Measurements from ENCODE around the gene CKAP2L. TPM values are rescaled to one million over a fixed set of nuclear protein-coding genes. Genes with fewer than 3 reads are reported as not detected.

The CKAP2L gene
- total RNA-seq, 1 experiment from 2014 or later: 7.1 TPM

DNA sequence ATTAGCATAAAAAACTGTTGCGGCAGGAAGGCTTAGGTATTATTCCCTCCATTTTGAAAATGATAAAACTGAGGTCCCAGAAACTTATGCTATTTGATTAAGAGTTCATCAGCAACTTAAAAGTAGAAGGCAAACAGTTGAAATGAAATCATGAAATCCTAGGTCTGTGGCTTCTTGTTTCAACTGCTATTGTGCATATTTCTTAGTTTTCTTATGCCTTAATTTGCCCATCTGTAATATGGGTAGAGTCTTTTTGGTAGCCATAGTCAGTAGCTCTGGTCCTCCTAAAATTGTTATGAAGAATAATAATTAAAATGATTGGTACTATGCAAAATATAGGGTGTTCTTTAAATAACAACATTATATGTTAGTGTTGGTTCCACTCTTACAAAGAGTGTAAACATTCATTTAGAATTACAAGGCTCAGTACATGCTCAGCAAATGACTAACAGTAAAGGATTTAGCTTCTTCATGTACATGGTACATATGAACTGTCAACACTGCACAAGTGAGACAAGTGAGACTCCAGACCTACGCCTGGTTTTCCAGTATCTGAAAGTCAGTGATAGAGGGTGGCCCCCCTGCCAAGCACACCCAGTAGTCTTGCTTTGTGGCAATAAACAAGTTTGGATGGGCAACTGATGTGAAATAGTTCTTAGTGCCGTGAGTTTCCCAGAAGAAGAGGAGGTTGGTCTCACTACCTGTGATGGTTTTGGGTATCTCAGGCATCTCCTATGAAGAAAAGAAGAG lies 10.3 kb upstream of the CKAP2L start:
- in situ Hi-C loops (cut with HindIII; ENCODE audit: low pct_unique_long_range_greater_than_20kb, low sequenced_read_pairs): loop anchor here (25.0 kb wide), 1 partner anchor 113 kb away; no protein-coding TSS in a partner anchor
- no peak for DNase-seq (ENCODE audit: low read depth, low spot score)

DNA sequence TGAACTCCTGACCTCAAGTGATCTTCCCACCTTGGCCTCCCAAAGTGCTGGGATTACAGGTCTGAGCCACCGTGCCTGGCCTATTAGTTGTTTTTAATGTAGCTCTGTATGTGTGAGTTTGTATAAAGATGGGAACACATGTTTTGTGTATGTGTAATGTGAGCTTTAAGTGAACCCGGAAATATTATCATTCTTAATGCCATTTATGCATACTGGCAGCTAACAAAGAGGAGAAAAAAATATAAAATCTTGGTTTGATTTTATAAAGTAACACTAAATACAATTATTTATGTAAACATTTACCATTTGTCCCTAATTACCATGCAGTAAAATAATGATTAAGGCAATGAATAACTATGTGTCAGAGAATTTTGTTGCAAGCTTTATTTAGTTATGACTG lies 9.1 kb upstream of the CKAP2L start:
- in situ Hi-C loops (cut with HindIII; ENCODE audit: low pct_unique_long_range_greater_than_20kb, low sequenced_read_pairs): loop anchor here (25.0 kb wide), 1 partner anchor 114 kb away; no protein-coding TSS in a partner anchor
- DNase-seq (ENCODE audit: low read depth, low spot score): no peak

DNA sequence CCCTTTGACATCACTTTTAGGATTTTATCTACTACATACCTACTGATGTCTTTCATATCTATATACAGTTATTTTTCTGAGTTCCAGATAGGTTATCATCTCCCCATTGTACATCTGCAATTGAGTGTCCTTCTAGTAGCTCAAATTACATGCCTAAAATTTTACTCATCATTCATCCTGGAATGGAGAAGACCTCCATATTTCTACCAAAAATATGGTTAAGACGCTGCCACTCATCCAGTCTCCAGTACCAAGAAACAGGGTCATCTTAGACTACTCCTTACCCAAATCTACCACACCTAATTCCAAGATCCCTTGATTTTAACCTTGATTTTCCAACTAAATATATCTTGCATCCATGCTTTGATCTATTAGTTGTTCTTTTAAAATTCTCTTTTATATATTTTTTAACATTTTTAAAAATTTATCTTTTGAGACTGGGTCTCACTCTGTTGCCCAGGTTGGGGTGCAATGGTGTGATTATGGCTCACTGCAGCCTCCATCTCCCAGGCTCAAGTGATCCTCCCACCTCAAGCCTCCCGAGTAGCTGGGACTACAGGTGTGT lies 8.6 kb upstream of the CKAP2L start:
- in situ Hi-C loops (cut with HindIII; ENCODE audit: low pct_unique_long_range_greater_than_20kb, low sequenced_read_pairs): loop anchor here (25.0 kb wide), 1 partner anchor 114 kb away; no protein-coding TSS in a partner anchor
- DNase-seq (ENCODE audit: low read depth, low spot score): no peak

DNA sequence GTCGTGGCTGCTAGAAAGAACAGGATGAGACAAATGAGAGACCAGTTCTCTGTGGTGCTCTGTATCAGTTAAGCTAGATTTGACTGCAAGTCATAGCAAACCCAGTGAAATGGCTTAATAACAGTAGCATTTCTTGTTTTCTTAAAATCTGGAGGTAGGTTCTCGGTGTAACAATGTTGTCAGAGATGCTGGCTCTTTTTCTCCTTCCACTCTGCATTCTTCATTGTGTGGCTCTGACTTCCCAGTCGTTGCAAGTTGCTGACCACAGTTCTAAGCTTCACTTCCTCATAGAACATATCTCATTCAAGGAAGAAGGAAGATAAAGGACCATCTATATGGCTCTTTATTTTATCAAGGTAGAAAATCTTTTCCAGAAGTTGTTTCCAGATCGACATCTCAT lies 7.9 kb upstream of the CKAP2L start:
- in situ Hi-C loops (cut with HindIII; ENCODE audit: low pct_unique_long_range_greater_than_20kb, low sequenced_read_pairs): loop anchor here (25.0 kb wide), 1 partner anchor 115 kb away; no protein-coding TSS in a partner anchor

DNA sequence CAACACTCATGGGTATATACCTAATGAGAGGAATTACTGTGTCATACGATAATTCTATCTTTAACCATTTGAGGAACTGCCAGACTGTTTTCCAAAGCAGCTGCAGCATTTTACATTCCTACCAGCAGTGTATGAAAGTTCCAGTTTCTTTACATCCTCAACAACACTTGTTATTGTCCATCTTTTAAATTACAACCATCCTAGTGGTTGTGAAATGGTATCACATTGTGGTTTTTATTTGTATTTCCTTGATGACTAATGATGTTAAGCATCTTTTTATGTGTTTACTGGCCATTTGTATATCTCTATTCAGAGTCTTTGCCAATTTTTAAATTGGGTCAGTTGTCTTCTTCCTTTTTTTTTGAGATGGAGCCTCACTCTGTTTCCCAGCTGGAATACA lies 4.0 kb upstream of the CKAP2L start:
- in situ Hi-C loops (cut with HindIII; ENCODE audit: low pct_unique_long_range_greater_than_20kb, low sequenced_read_pairs): loop anchor here (25.0 kb wide), 1 partner anchor 119 kb away; no protein-coding TSS in a partner anchor
- DNase-seq (ENCODE audit: low read depth, low spot score): peak; percentile 19

More for the DNA sequence above, 7.9 kb upstream of the CKAP2L start:
- DNase-seq (ENCODE audit: low read depth, low spot score): no peak

DNA sequence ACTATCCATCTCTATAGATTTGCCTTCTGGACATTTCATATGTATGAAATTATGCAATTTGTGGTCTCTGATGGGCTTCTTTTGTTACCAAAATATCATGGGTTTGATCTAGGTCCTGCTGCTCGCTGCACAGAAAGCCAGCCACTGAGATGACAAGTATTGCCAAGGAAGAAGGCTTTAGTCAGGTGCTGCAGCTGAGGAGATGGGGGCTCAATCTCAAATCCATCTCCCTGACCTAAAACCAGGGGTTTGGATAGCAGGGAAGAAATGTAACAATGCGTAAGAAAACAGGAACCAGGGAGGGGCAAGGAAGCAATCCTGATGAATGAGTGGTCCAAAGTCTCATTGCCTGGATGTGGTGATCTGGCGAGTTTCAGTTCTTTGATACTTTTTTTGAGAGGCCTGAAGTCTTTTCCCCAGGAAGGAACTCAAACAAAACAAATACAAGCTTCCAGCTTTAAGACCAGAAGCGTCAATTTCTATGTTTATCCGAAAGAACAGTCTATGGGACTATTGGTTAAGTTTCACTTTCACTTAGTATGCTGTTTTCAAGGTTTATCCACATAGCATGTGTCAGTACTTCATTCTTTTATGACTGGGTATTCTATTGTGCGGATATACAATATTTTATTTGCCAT lies 3.4 kb upstream of the CKAP2L start:
- DNase-seq (ENCODE audit: low read depth, low spot score): no peak
- in situ Hi-C loops (cut with HindIII; ENCODE audit: low pct_unique_long_range_greater_than_20kb, low sequenced_read_pairs): loop anchor here (25.0 kb wide), 1 partner anchor 119 kb away; no protein-coding TSS in a partner anchor

DNA sequence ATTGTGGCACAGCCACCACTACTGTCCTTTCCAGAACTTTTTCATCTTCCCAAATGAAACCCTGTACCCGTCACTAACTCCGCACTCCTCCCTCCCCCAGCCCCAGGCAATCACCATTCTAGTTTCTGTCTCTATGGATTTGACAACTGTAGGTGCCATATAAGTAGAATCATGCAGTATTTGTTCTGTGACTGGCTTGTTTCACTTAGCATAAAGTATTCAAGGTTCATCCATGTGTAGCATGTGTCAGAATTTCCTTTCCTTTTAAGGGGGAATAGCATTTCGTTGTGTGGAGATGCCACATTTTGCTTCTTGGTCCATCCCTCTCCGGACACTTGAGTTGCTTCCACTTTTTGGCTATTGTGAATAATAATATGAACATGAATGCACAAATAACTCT lies 842 bp upstream of the CKAP2L start:
- no peak for DNase-seq (ENCODE audit: low read depth, low spot score)
- in situ Hi-C loops (cut with HindIII; ENCODE audit: low pct_unique_long_range_greater_than_20kb, low sequenced_read_pairs): loop anchor here (25.0 kb wide), 1 partner anchor 122 kb away; no protein-coding TSS in a partner anchor

DNA sequence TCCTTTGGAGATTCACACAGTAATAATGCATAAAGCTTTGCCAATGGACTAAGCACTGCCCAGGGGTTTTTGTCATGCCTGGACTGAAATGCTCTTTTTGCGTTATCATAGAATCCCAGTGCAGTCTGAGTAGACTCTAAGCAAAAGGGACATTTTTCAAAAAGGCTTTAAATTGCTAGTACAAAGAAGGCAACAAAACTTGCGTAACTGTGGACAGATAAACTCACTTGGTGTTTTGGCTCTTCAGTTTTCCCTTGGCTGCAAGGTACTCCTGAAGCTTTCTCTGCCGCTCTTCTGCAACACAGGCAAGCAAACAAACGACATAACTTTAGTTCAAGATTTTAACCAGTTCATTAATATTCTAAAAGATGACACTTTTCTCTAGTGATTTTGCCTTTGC lies 2.1 kb downstream of the CKAP2L start:
- DNase-seq (ENCODE audit: low read depth, low spot score): no peak
- in situ Hi-C loops (cut with HindIII; ENCODE audit: low pct_unique_long_range_greater_than_20kb, low sequenced_read_pairs): loop anchor here (25.0 kb wide), 1 partner anchor 125 kb away; no protein-coding TSS in a partner anchor

DNA sequence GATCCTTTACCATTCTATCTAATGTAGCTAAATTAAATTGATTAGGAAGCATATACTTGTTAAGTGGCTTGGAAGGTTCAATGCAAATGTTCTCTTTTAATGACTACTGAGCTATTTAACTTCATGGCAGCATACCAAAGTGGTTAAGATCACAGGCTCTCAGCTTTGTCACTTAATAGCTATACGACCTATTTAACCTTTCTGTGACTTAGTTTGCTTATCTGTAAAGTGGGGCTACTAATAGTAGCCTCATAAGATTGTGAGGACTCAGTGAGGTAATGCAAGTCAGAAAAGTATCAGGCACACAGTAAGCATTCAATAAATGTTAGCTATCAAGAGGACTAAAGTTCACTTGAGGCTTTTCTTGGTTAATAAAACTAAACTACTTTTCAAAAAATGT lies 4.3 kb downstream of the CKAP2L start:
- DNase-seq (ENCODE audit: low read depth, low spot score): no peak
- in situ Hi-C loops (cut with HindIII; ENCODE audit: low pct_unique_long_range_greater_than_20kb, low sequenced_read_pairs): loop anchor here (25.0 kb wide), 1 partner anchor 127 kb away; no protein-coding TSS in a partner anchor

DNA sequence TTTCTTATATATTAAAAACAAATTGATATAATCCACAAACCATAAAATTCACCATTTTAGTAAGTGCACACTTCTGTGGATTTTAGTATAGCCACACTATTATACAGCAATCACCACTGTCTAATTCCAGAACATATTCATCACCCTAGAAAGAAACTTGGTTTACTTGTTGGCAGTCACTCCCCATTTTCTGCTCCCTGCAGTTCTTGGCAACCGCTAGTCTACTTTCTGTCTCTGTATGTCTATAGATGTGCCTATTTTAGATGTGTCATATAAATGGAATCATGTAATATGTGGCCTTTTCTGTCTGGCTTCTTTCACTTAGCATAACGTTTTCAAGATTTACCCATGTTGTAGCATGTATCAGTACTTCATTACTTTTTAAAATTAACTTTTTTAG lies 5.7 kb downstream of the CKAP2L start:
- DNase-seq (ENCODE audit: low read depth, low spot score): no peak
- in situ Hi-C loops (cut with HindIII; ENCODE audit: low pct_unique_long_range_greater_than_20kb, low sequenced_read_pairs): loop anchor here (25.0 kb wide), 1 partner anchor 129 kb away; no protein-coding TSS in a partner anchor

DNA sequence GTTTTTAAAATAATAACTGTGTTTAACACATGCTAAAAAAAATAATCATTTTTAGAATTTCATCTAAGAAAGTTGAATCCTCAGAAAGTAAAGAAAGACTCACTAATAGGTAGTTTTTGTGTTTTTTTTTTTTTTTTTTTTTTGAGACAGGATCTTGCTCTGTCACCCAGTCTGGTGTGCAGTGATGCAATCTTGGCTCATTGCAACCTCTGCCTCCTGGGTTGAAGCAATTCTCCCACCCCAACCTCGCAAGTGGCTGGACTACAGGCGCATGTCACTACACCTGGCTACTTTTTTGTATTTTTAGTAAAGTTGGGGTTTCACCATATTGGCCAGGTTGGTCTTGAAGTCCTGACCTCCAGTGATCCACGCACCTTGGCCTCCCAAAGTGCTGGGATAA lies 7.1 kb downstream of the CKAP2L start:
- no peak for DNase-seq (ENCODE audit: low read depth, low spot score)
- in situ Hi-C loops (cut with HindIII; ENCODE audit: low pct_unique_long_range_greater_than_20kb, low sequenced_read_pairs): loop anchor here (25.0 kb wide), 1 partner anchor 130 kb away; no protein-coding TSS in a partner anchor

DNA sequence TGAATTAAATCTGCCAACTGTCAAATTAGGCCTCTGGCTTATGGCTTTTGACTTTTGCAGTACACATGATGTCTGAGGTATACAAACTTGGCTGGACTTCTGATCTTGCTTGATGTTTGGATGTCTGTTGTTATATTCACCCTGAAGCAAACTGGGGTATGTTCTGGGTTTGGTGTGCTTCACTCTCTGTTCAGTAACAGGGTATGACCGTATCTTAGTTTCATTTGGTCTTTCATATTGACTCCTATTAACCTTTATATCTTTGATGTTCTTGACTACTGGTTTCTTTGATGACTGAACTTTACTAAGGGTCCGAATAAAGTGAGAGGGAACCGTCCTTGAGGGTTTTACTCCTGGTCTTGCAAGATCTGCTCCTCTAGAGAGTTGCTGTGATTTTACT lies 8.2 kb downstream of the CKAP2L start:
- DNase-seq (ENCODE audit: low read depth, low spot score): no peak
- in situ Hi-C loops (cut with HindIII; ENCODE audit: low pct_unique_long_range_greater_than_20kb, low sequenced_read_pairs): loop anchor here (25.0 kb wide), 1 partner anchor 131 kb away; no protein-coding TSS in a partner anchor

DNA sequence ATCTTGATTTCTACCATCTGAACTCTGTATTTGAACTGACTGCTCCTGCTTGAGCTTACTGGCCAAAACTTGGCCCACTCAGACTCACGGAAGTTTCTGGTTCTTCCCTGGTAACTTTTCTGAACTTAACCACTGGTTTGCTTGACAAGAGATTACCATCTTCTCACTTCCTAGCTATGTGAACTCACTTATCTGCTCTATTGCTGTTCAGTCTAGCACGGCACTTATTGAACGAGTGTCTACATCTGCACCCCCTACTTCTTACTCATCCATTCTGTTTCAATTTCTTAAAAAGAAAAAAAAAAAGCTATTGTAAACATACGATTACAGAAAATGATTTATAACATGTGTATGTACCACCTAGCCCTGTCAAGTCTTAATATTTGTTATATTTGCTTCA lies 9.0 kb downstream of the CKAP2L start:
- in situ Hi-C loops (cut with HindIII; ENCODE audit: low pct_unique_long_range_greater_than_20kb, low sequenced_read_pairs): loop anchor here (25.0 kb wide), 1 partner anchor 132 kb away; no protein-coding TSS in a partner anchor
- no peak for DNase-seq (ENCODE audit: low read depth, low spot score)

DNA sequence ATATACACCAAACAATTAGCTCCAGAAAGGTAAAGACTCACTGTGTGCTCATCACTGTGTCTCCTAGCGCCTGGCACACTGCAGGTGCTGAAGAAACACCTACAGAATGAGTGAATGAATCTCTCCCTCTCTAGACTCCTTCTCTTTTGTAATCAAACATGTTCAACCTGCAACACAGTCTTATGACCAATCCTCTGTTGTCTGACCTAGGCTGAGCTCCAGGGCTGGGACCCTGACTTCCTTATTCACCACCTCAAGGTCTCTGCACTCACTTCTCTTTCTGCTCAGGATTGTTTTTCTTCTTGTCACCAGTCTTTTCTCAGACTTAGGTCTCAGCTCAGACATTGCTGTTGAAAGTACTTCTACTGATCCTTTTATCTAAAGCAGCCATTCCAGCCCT lies 9.8 kb downstream of the CKAP2L start:
- no peak for DNase-seq (ENCODE audit: low read depth, low spot score)
- in situ Hi-C loops (cut with HindIII; ENCODE audit: low pct_unique_long_range_greater_than_20kb, low sequenced_read_pairs): loop anchor here (25.0 kb wide), 1 partner anchor 133 kb away; no protein-coding TSS in a partner anchor

DNA sequence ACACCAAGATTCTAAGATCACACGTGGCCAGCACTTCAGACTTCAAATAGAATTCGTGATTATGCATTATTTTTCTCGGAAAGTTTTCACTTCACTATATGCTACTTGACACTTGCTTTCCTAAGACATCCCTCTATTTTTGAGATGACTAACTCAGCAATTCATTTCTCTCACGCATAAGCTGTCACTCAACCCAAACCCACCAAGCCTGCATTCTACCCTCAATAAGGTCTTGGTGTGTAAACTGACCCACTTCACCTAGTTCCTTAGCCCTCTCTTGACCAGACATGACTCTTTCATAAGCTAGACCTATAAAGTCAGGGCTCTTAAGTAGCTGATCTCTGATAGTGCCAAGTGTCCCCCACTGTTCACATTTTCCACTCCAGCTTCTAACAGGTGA lies 11.7 kb downstream of the CKAP2L start:
- no peak for DNase-seq (ENCODE audit: low read depth, low spot score)
- in situ Hi-C loops (cut with HindIII; ENCODE audit: low pct_unique_long_range_greater_than_20kb, low sequenced_read_pairs): loop anchor here (25.0 kb wide), 1 partner anchor 135 kb away; no protein-coding TSS in a partner anchor

DNA sequence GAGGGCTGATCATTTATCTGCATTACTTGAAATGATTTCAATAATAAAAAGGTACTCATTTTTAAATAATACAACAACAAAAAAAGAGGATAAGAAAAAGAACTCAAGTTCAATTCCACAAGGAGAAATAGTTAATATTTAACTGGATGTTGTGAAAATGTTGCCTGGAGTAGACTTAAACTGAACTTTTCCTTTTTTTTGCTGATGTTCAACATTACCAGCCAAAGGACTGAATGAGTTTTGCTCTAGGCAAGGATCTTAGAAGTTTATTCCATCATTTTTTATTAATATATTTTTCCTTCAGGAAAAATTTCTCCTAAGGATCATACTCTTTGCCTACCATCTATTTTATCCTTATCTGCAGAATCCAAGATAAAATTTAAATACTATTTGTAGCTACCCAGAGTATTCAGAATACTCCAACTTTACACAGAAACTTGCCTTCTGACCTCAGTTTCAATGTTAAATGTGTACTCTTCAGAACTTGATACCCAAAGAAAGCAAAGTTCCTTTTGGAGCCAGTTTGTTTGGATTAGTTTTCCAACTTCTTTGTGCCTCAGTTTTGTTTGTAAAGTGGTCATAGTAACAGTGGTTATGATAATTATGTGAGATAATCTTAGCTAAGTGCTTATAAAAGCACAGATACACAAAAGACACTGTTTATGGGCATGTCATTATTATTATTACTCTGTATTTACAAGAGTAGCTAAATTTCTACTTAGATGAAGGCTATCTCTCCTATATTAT lies 12.8 kb downstream of the CKAP2L start:
- in situ Hi-C loops (cut with HindIII; ENCODE audit: low pct_unique_long_range_greater_than_20kb, low sequenced_read_pairs): loop anchor here (25.0 kb wide), 1 partner anchor 136 kb away; no protein-coding TSS in a partner anchor
- DNase-seq (ENCODE audit: low read depth, low spot score): no peak

DNA sequence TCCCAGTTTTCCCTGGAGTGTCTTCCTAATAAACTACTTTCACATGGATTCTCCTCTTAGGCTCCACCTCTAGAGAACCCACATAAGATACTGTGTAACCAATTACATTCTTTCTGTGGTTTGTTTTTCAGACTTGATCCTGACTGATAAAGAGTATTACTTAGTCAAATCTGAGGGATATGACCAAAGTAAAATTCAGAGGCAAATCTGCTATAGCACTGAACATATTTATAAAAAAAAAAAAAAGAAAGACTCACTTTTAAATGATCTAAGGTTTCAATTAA lies 13.9 kb downstream of the CKAP2L start:
- in situ Hi-C loops (cut with HindIII; ENCODE audit: low pct_unique_long_range_greater_than_20kb, low sequenced_read_pairs): loop anchor here (25.0 kb wide), 1 partner anchor 137 kb away; no protein-coding TSS in a partner anchor
- no peak for DNase-seq (ENCODE audit: low read depth, low spot score)

Data from SK-MEL-5 (cell line).